HCT116 (cell line): ENCODE measurements around the gene SORCS2. TPM values are rescaled to one million over a fixed set of nuclear protein-coding genes. Genes with fewer than 3 reads are reported as not detected.

Source experiments
- ATAC-seq: fragments of 200-7000 bp; cut with Tn5 transposase; 2 replicates; pipeline ENCODE4 v1.9.1; 2020; ENCODE audit warnings: mild to moderate bottlenecking, moderate library complexity
- BruUV-seq: library from RNA; stranded (reverse); fragments of 400-500 nt; replicated peaks from 2 replicates; lab custom pipeline; 2021; lab: Mats Ljungman, UMichigan
- CTCF ChIA-PET: fragments of 300-600 bp; sonication (Branson Sonifier 250); formaldehyde crosslinking; loops from one replicate; lab custom pipeline; 2021; ENCODE audit warnings: antibody characterized with exemption; lab: Charles Lee
- POLR2A ChIA-PET: fragments of 300-600, 350-600 bp; sonication (Branson Sonifier 250); formaldehyde crosslinking; loops from one replicate; lab custom pipeline; 2021; ENCODE audit warnings: antibody characterized with exemption; lab: Charles Lee
- RAD21 ChIA-PET, 2 experiments: fragments of 300-600 bp; sonication (Branson Sonifier 250); formaldehyde crosslinking; loops; one replicate each; lab custom pipeline; 2023; ENCODE audit warnings: low total read pairs in 2 of 2; ENCODE audit not compliant: uncharacterized antibody in 2 of 2, unreplicated experiment in 2 of 2, low non-redundant PET in 1 of 2; lab: Charles Lee
- DNase-seq: peaks from one replicate; pipeline ENCODE4 v3.0.0-alpha.2; 2010; ENCODE audit warnings: low read depth, low spot score
- H2AFZ ChIP-seq: fragments of 200-600 bp; shearing (Covaris generic), sonication (generic); 2 replicates; pipeline ENCODE4 v1.6.1; 2017; ENCODE audit warnings: low read depth, mixed run types, mixed read lengths, antibody characterized with exemption, low read length; ENCODE audit not compliant: poor library complexity, severe bottlenecking
- H3K27ac ChIP-seq: 2 replicates; pipeline ENCODE4 v1.5.1; 2012; ENCODE audit warnings: low read depth, low read length
- H3K27me3 ChIP-seq: fragments of 200-600 bp; sonication (generic); 2 replicates; pipeline ENCODE4 v1.6.1; 2016; ENCODE audit warnings: mixed run types, low read length, mixed read lengths; ENCODE audit not compliant: insufficient read depth
- H3K36me3 ChIP-seq, 2 experiments: fragments of 200-500 bp in 1 of 2; fragments of 200-600 bp in 1 of 2; sonication (Bioruptor generic) in 1 of 2; sonication (generic) in 1 of 2; 2 replicates each; pipeline versions ENCODE4 v1.5.1 to v1.6.1; 2014 to 2016; ENCODE audit warnings: low read length in 2 of 2, inconsistent platforms in 1 of 2, mixed read lengths in 1 of 2, mixed run types in 1 of 2; ENCODE audit not compliant: insufficient read depth in 2 of 2, control insufficient read depth in 1 of 2
- H3K4me1 ChIP-seq, 2 experiments: fragments of 200-600 bp in 1 of 2; sonication (generic) in 1 of 2; 2 replicates each; pipeline versions ENCODE4 v1.5.1 to v1.6.1; 2012 to 2017; ENCODE audit warnings: low read length in 2 of 2, inconsistent platforms in 1 of 2, mild to moderate bottlenecking in 1 of 2, mixed read lengths in 1 of 2, mixed run types in 1 of 2, moderate library complexity in 1 of 2; ENCODE audit not compliant: insufficient read depth in 2 of 2, control insufficient read depth in 1 of 2
- H3K4me2 ChIP-seq: fragments of 200-600 bp; sonication (generic); 2 replicates; pipeline ENCODE4 v1.6.1; 2017; ENCODE audit warnings: mixed run types, low read length, mixed read lengths
- H3K4me3 ChIP-seq, 2 experiments: fragments of 200-600 bp in 1 of 2; sonication (generic) in 1 of 2; replicated peaks in 1 of 2; 2 replicates each; pipeline ENCODE4 v1.5.1; 2011 to 2016; ENCODE audit warnings: low read length in 2 of 2, control low read depth in 1 of 2, low read depth in 1 of 2, mild to moderate bottlenecking in 1 of 2, mixed read lengths in 1 of 2, mixed run types in 1 of 2
- H3K79me2 ChIP-seq: fragments of 200-600 bp; sonication (generic); 2 replicates; pipeline ENCODE4 v1.6.1; 2017; ENCODE audit warnings: mild to moderate bottlenecking, mixed run types, low read length, moderate library complexity, mixed read lengths; ENCODE audit not compliant: insufficient read depth
- H3K9ac ChIP-seq: fragments of 200-600 bp; sonication (generic); 2 replicates; pipeline ENCODE4 v1.6.1; 2016; ENCODE audit warnings: low read length, mixed read lengths
- H3K9me2 ChIP-seq: fragments of 200-600 bp; sonication (generic), shearing (Covaris generic); 2 replicates; pipeline ENCODE4 v1.6.1; 2017; ENCODE audit warnings: mixed run types, mild to moderate bottlenecking, moderate library complexity; ENCODE audit not compliant: insufficient read depth
- H3K9me3 ChIP-seq, 2 experiments: fragments of 200-500 bp in 1 of 2; fragments of 200-600 bp in 1 of 2; sonication (Bioruptor generic) in 1 of 2; sonication (generic) in 1 of 2; 2 replicates each; pipeline ENCODE4 v1.6.1; 2014 to 2017; ENCODE audit warnings: low read length in 2 of 2, mixed read lengths in 2 of 2, inconsistent platforms in 1 of 2, low read depth in 1 of 2, mild to moderate bottlenecking in 1 of 2, mixed run types in 1 of 2, moderate library complexity in 1 of 2; ENCODE audit not compliant: control insufficient read depth in 1 of 2, insufficient read depth in 1 of 2
- H4K20me1 ChIP-seq: fragments of 200-600 bp; sonication (generic), shearing (Covaris generic); 2 replicates; pipeline ENCODE4 v1.6.1; 2017; ENCODE audit warnings: mixed run types, mild to moderate bottlenecking, moderate library complexity; ENCODE audit not compliant: insufficient read depth
- CBX3 ChIP-seq: IDR thresholded peaks from 2 replicates; pipeline ENCODE4 v1.6.1; 2012; ENCODE audit warnings: low read depth
- CEBPB ChIP-seq: IDR thresholded peaks from 2 replicates; pipeline ENCODE4 v1.6.1; 2012; ENCODE audit warnings: low read depth
- EGR1 ChIP-seq: IDR thresholded peaks from 2 replicates; pipeline ENCODE4 v1.6.1; 2012; ENCODE audit warnings: low read depth
- ELF1 ChIP-seq: IDR thresholded peaks from 2 replicates; pipeline ENCODE4 v1.6.1; 2012; ENCODE audit warnings: low read depth, borderline replicate concordance
- EZH2 ChIP-seq: fragments of 200-600 bp; sonication (generic); IDR thresholded peaks from 2 replicates; pipeline ENCODE4 v1.6.1; 2017; ENCODE audit warnings: antibody characterized with exemption, mixed run types
- EZH2phosphoT487 ChIP-seq: fragments of 200-600 bp; IDR thresholded peaks from 2 replicates; pipeline ENCODE4 v1.6.1; 2018; ENCODE audit warnings: antibody characterized with exemption, borderline replicate concordance
- FOSL1 ChIP-seq: IDR thresholded peaks from 2 replicates; pipeline ENCODE4 v1.6.1; 2012; ENCODE audit warnings: low read depth
- POLR2AphosphoS5 ChIP-seq: IDR thresholded peaks from 2 replicates; pipeline ENCODE4 v1.6.1; 2011; ENCODE audit warnings: mild to moderate bottlenecking, low read depth, low read length, moderate library complexity
- RAD21 ChIP-seq: IDR thresholded peaks from 2 replicates; pipeline ENCODE4 v1.6.1; 2012; ENCODE audit warnings: low read depth, mild to moderate bottlenecking
- REST ChIP-seq: IDR thresholded peaks from 2 replicates; pipeline ENCODE4 v1.6.1; 2012; ENCODE audit warnings: low read depth
- SIN3A ChIP-seq: IDR thresholded peaks from 2 replicates; pipeline ENCODE4 v1.6.1; 2012; ENCODE audit warnings: low read depth
- SP1 ChIP-seq: IDR thresholded peaks from 2 replicates; pipeline ENCODE4 v1.6.1; 2012; ENCODE audit warnings: low read depth
- SRF ChIP-seq: IDR thresholded peaks from 2 replicates; pipeline ENCODE4 v1.6.1; 2012; ENCODE audit warnings: low read depth
- TCF7L2 ChIP-seq: IDR thresholded peaks from 2 replicates; pipeline ENCODE4 v1.7.0; 2011; ENCODE audit warnings: borderline replicate concordance, inconsistent platforms; ENCODE audit not compliant: insufficient read depth, insufficient read length; ENCODE audit errors: extremely low read depth
- YY1 ChIP-seq: IDR thresholded peaks from 2 replicates; pipeline ENCODE4 v1.6.1; 2011; ENCODE audit warnings: low read length, low read depth, moderate library complexity, mild to moderate bottlenecking; ENCODE audit not compliant: insufficient replicate concordance; ENCODE audit errors: extremely low read depth
- ZBTB33 ChIP-seq: IDR thresholded peaks from 2 replicates; pipeline ENCODE4 v1.6.1; 2011; ENCODE audit warnings: mild to moderate bottlenecking, low read length, moderate library complexity; ENCODE audit not compliant: insufficient replicate concordance; ENCODE audit errors: extremely low read depth
- ZFX ChIP-seq: fragments of 450-650 bp; IDR thresholded peaks from 2 replicates; pipeline ENCODE4 v1.6.1; 2017
- ZNF274 ChIP-seq: fragments of 200-500 bp; sonication (Bioruptor generic); IDR thresholded peaks from 2 replicates; pipeline ENCODE4 v1.6.1; 2014; ENCODE audit warnings: mild to moderate bottlenecking, low read depth, low read length, inconsistent platforms
- intact Hi-C: fragments of 100-400 bp; cut with micrococcal nuclease; formaldehyde crosslinking; loops from 2 replicates; pipeline ENCODE4 v1.10.0; 2022
- total RNA-seq: library from RNA; stranded (reverse); gene quantifications from one replicate; pipeline ENCODE4 v1.2.1, GENCODE V29; 2021; ENCODE audit not compliant: unreplicated experiment

SORCS2 gene
- total RNA-seq, 1 experiment from 2014 or later: 0.37 TPM

GRCh38 chr4:7661846-7662506 lies 469.6 kb downstream of the SORCS2 start:
- H3K27ac ChIP-seq: no peak overlapping the region
- ATAC-seq: no peak
- no peaks in the 10 kb centered on the region for H3K36me3 ChIP-seq
- no peak overlapping the region for H3K4me3 ChIP-seq
- no peak overlapping the region for H2AFZ ChIP-seq
- no peaks in the 10 kb centered on the region for H4K20me1 ChIP-seq
- ChIA-PET RAD21 (no interaction called here), CTCF (interaction anchor here (0.6 kb wide), 1 partner anchor 30 kb away, joined by 3 read pairs; no protein-coding TSS in a partner anchor), POLR2A (no interaction called here)
- H3K4me2 ChIP-seq: no peak overlapping the region
- no peaks in the 10 kb centered on the region for H3K79me2 ChIP-seq
- H3K9me3 ChIP-seq: no peaks in the 10 kb centered on the region
- no TSS peak for BruUV-seq
- H3K9me2 ChIP-seq: no peaks in the 10 kb centered on the region
- intact Hi-C loops: no loop called here
- no peak for DNase-seq
- TF ChIP-seq RAD21 (no peak), ELF1 (no peak), ZBTB33 (no peak), EZH2 (no peak), REST (no peak), EGR1 (no peak), CBX3 (no peak), ZFX (no peak), SIN3A (no peak), CEBPB (no peak), SRF (no peak), YY1 (no peak), SP1 (no peak), EZH2phosphoT487 (no peak), FOSL1 (no peak), ZNF274 (no peak), TCF7L2 (no peak), POLR2AphosphoS5 (no peak)
- no peaks in the 10 kb centered on the region for H3K27me3 ChIP-seq
- H3K4me1 ChIP-seq: no peaks in the 10 kb centered on the region
- no peak overlapping the region for H3K9ac ChIP-seq
